ENCODE results near the gene MORN1. TPM values are rescaled to one million over a fixed set of nuclear protein-coding genes. Genes with fewer than 3 reads are reported as not detected.

MORN1 gene
- total RNA-seq, 1 experiment from 2014 or later = 23.2 TPM

DNA sequence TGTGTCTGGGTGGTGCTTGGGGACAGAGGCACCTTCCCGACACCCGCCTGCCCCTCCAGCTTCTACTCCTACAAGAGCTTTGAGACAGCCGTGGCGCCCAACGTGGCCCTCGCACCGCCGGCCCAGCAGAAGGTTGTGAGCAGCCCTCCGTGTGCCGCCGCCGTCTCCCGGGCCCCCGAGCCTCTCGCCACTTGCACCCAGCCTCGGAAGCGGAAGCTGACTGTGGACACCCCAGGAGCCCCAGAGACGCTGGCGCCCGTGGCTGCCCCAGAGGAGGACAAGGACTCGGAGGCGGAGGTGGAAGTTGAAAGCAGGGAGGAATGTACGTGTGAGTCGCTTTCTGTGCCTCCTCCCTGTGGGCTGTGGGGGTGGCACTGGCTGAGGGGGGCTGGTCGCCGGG, 87.6 kb downstream of the MORN1 start:
- TF ChIP-seq, protein P1, sequence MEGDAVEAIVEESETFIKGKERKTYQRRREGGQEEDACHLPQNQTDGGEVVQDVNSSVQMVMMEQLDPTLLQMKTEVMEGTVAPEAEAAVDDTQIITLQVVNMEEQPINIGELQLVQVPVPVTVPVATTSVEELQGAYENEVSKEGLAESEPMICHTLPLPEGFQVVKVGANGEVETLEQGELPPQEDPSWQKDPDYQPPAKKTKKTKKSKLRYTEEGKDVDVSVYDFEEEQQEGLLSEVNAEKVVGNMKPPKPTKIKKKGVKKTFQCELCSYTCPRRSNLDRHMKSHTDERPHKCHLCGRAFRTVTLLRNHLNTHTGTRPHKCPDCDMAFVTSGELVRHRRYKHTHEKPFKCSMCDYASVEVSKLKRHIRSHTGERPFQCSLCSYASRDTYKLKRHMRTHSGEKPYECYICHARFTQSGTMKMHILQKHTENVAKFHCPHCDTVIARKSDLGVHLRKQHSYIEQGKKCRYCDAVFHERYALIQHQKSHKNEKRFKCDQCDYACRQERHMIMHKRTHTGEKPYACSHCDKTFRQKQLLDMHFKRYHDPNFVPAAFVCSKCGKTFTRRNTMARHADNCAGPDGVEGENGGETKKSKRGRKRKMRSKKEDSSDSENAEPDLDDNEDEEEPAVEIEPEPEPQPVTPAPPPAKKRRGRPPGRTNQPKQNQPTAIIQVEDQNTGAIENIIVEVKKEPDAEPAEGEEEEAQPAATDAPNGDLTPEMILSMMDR (IDR thresholded peaks at IDR 0.05; ENCODE audit: unreplicated experiment) = no peak
- DNase-seq = no peak
- Mint-ChIP-seq H3K9me3 (ENCODE audit: low read depth, unreplicated experiment) (no peaks in the 10 kb centered on the region), H3K27me3 (ENCODE audit: unreplicated experiment) (no peaks in the 10 kb centered on the region), H3K4me1 (ENCODE audit: low read depth, unreplicated experiment) (no peaks in the 10 kb centered on the region), H3K27ac (ENCODE audit: unreplicated experiment) (no peak overlapping the region), H3K36me3 (ENCODE audit: insufficient read depth, unreplicated experiment) (peaks cover 12% of the 10 kb centered on the region), H3K4me3 (ENCODE audit: low read depth, unreplicated experiment) (no peak overlapping the region)
- intact Hi-C loops (cut with micrococcal nuclease; ENCODE audit: unreplicated experiment) = no loop called here
- CTCF ChIA-PET = no interaction called here
- no TSS peak for BruUV-seq (replicated peaks)

DNA sequence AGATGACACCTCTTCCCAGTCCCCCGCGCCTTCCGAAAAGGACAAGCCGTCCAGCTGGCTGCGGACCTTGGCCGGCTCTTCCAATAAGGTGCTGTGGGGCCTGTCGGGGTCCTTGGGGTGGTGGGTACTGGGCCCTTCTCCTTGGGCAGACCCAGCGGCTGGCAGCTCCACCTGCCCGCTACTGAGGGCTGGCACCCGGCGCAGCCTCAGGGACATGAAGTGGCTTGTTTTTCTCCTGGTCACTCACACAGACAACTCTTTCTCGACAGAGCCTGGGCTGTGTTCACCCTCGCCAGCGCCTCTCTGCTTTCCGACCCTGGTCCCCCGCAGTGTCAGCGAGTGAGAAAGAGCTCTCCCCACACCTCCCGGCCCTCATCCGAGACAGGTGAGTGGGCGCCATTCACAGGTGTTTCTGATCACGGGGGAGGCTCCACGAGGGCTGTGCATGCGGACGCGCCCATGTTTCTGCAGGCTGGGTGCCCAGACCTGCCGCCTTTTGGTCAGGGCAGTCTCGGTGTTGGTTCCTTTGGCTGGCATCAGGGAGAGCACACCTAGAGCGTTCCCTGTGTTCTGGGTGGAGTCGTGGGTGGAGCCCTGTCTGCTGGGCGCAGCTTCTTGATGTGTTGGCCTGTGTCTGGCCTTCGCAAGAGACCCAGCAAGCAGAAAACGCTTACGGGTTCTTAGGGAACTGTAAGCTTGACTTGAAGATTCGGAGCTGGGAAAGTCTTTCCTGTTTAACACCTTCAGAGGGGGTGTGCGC, 88.2 kb downstream of the MORN1 start:
- CTCF ChIA-PET = no interaction called here
- Mint-ChIP-seq H3K27ac (ENCODE audit: unreplicated experiment) (no peak overlapping the region), H3K9me3 (ENCODE audit: low read depth, unreplicated experiment) (no peaks in the 10 kb centered on the region), H3K4me1 (ENCODE audit: low read depth, unreplicated experiment) (no peaks in the 10 kb centered on the region), H3K4me3 (ENCODE audit: low read depth, unreplicated experiment) (no peak overlapping the region), H3K27me3 (ENCODE audit: unreplicated experiment) (no peaks in the 10 kb centered on the region), H3K36me3 (ENCODE audit: insufficient read depth, unreplicated experiment) (peaks cover 9% of the 10 kb centered on the region)
- DNase-seq = no peak
- TF ChIP-seq, protein P1 (IDR thresholded peaks at IDR 0.05; ENCODE audit: unreplicated experiment) = no peak
- no TSS peak for BruUV-seq (replicated peaks)
- intact Hi-C loops (cut with micrococcal nuclease; ENCODE audit: unreplicated experiment) = no loop called here

DNA sequence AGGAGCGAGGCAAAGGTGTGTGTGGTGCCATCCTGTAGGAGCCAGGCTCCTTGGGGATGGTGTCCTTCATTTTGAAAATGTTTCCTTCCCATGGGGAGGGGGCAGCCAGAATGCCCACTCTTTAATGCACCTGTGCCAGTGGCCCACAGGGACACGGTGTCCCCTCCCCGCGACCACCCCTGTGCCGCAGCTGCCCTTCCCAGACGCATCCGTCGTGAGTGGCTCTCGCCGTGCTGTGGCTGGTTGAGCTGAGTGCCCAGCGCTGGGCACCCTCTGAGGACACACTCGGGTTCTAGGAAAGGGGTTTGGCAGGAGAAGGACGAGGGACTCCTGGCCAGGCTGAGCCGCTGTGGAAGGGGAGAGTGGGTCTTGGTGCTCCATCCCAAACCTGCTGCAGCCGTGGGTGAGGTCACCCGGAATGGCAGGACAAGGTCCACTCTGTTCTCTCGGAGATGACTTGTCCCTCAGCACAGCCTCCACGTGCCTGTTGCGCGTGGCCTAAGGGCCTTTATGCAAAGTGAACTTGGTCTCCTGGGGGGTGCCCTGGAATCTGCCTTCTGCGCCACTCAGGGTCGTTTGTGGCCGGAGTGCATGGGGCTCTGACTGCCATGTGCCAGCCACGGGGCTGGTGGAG, 88.9 kb downstream of the MORN1 start:
- no peaks in the 10 kb centered on the region for H3K9me3 Mint-ChIP-seq (ENCODE audit: low read depth, unreplicated experiment)
- no TSS peak for BruUV-seq (replicated peaks)
- TF ChIP-seq, protein P1 (IDR thresholded peaks at IDR 0.05; ENCODE audit: unreplicated experiment) = no peak
- peaks cover 2% of the 10 kb centered on the region for H3K36me3 Mint-ChIP-seq (ENCODE audit: insufficient read depth, unreplicated experiment)
- CTCF ChIA-PET = no interaction called here
- no peaks in the 10 kb centered on the region for H3K27me3 Mint-ChIP-seq (ENCODE audit: unreplicated experiment)
- H3K27ac Mint-ChIP-seq (ENCODE audit: unreplicated experiment) = no peak overlapping the region
- no peak for DNase-seq
- no peaks in the 10 kb centered on the region for H3K4me1 Mint-ChIP-seq (ENCODE audit: low read depth, unreplicated experiment)
- no peak overlapping the region for H3K4me3 Mint-ChIP-seq (ENCODE audit: low read depth, unreplicated experiment)
- intact Hi-C loops (cut with micrococcal nuclease; ENCODE audit: unreplicated experiment) = no loop called here

DNA sequence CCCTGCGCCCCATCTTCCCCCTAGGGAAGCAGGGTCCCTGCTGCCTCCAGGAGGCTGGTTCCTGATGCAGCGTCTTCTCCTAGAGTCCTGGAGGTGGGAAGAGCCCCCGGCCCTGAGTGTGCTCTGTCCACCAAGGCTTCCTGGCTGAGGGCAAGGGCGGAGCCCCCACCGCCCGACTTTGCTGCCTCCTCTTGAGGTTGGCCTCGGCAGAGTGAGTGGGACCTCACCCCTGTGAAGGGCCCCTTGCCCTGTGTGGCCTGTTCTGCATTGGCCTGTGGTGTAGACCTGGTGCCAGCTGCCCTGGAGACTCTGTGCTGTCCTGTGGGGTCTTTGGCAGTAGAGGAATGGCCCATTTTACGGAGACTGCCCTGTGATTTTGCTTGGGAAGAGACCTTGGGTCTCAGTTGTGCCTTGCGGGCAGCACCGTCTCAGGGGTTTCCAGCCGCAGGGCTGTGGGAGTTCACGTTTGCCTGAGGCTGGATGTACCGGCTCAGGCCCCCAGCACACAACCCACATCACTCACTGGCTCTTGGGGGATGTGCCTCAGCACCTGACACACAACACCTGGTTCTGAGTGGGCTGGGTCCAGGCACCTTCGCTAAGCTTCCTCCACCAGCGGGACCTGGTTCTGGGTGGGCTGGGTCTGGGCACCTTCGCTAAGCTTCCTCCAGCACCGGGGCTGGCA, 89.6 kb downstream of the MORN1 start:
- no peak for DNase-seq
- no peak overlapping the region for H3K4me3 Mint-ChIP-seq (ENCODE audit: low read depth, unreplicated experiment)
- no peaks in the 10 kb centered on the region for H3K36me3 Mint-ChIP-seq (ENCODE audit: insufficient read depth, unreplicated experiment)
- intact Hi-C loops (cut with micrococcal nuclease; ENCODE audit: unreplicated experiment) = no loop called here
- H3K27me3 Mint-ChIP-seq (ENCODE audit: unreplicated experiment) = no peaks in the 10 kb centered on the region
- TF ChIP-seq, protein P1 (IDR thresholded peaks at IDR 0.05; ENCODE audit: unreplicated experiment) = no peak
- no peak overlapping the region for H3K27ac Mint-ChIP-seq (ENCODE audit: unreplicated experiment)
- H3K4me1 Mint-ChIP-seq (ENCODE audit: low read depth, unreplicated experiment) = no peaks in the 10 kb centered on the region
- H3K9me3 Mint-ChIP-seq (ENCODE audit: low read depth, unreplicated experiment) = no peaks in the 10 kb centered on the region
- CTCF ChIA-PET = no interaction called here
- BruUV-seq (replicated peaks) = no TSS peak

Data from Calu3 (cell line).